ENCODE measurements around the gene UBASH3A. TPM values are rescaled to one million over a fixed set of nuclear protein-coding genes. Genes with fewer than 3 reads are reported as not detected.
A peak's percentile ranks its signal among the peaks of the same experiment; 100 is the strongest.

UBASH3A gene
- total and polyA plus RNA-seq, 8 donors, result 0.18 to 4.6 (median 0.31) TPM; not detected in 1

- Histone ChIP-seq H3K4me1 (peaks cover 0 to 7% (median 2%) of the 10 kb centered on the region in 4 donors), H3K4me3 (no peak overlapping the region), H3K36me3 (no peaks in the 10 kb centered on the region), H3K9me3 (no peaks in the 10 kb centered on the region), H3K27me3 (peaks cover 0 to 52% (median 0%) of the 10 kb centered on the region in 3 donors), H3K27ac (no peak overlapping the region)
- TF ChIP-seq POLR2A (IDR thresholded peaks at IDR 0.05), result no peak
- TF ChIP-seq POLR2AphosphoS5 (IDR thresholded peaks at IDR 0.05), result no peak
- TF ChIP-seq EP300 (IDR thresholded peaks at IDR 0.05), result no peak
- no peak for TF ChIP-seq CTCF (IDR thresholded peaks at IDR 0.05)
- WGBS, 5 donors, result 89 to 96% (median 93%) methylated on average over 8 of the region's 8 CpGs
- intact Hi-C loops (cut with DNase I; ENCODE audit: low total_unique reads), result no loop called here
- no peak for DNase-seq
Observed at GRCh38 chr21:42414066-42414465, 10.4 kb downstream of the UBASH3A start.

GRCh38 chr21:42414553-42414927, 10.8 kb downstream of the UBASH3A start:
- Histone ChIP-seq H3K4me1 (peaks cover 0 to 7% (median 2%) of the 10 kb centered on the region in 4 donors), H3K9me3 (no peaks in the 10 kb centered on the region), H3K27me3 (peaks cover 0 to 52% (median 0%) of the 10 kb centered on the region in 3 donors), H3K4me3 (no peak overlapping the region), H3K36me3 (no peaks in the 10 kb centered on the region), H3K27ac (no peak overlapping the region)
- TF ChIP-seq POLR2AphosphoS5 (IDR thresholded peaks at IDR 0.05) (no peak), POLR2A (IDR thresholded peaks at IDR 0.05) (no peak), EP300 (IDR thresholded peaks at IDR 0.05) (no peak), CTCF (IDR thresholded peaks at IDR 0.05) (no peak)
- no peak for DNase-seq
- 89 to 95% (median 92%) methylated on average over 7 to 8 of the region's 8 CpGs for WGBS, 5 donors
- intact Hi-C loops (cut with DNase I; ENCODE audit: low total_unique reads), result no loop called here

- Histone ChIP-seq H3K27ac (peak overlapping the region in 1 of 5 donors; percentile 26), H3K9me3 (no peaks in the 10 kb centered on the region), H3K4me1 (peaks cover 0 to 7% (median 2%) of the 10 kb centered on the region in 4 donors), H3K4me3 (no peak overlapping the region), H3K36me3 (no peaks in the 10 kb centered on the region), H3K27me3 (peaks cover 0 to 52% (median 0%) of the 10 kb centered on the region in 3 donors)
- intact Hi-C loops (cut with DNase I; ENCODE audit: low total_unique reads), result no loop called here
- TF ChIP-seq POLR2A (IDR thresholded peaks at IDR 0.05) (no peak), EP300 (IDR thresholded peaks at IDR 0.05) (no peak), CTCF (IDR thresholded peaks at IDR 0.05) (no peak), POLR2AphosphoS5 (IDR thresholded peaks at IDR 0.05) (no peak)
- DNase-seq, result peak; percentile 43 to 73
- WGBS, 5 donors, result 56 to 65% (median 65%) methylated on average over 24 to 27 of the region's 27 CpGs
Observed at GRCh38 chr21:42414928-42415769, 11.4 kb downstream of the UBASH3A start.

- TF ChIP-seq CTCF (IDR thresholded peaks at IDR 0.05) (no peak), POLR2A (IDR thresholded peaks at IDR 0.05) (no peak), POLR2AphosphoS5 (IDR thresholded peaks at IDR 0.05) (no peak), EP300 (IDR thresholded peaks at IDR 0.05) (no peak)
- no peak overlapping the region for H3K27ac ChIP-seq
- no peaks in the 10 kb centered on the region for H3K36me3 ChIP-seq
- no peak overlapping the region for H3K4me3 ChIP-seq
- H3K4me1 ChIP-seq, result no peaks in the 10 kb centered on the region
- H3K9me3 ChIP-seq, result no peaks in the 10 kb centered on the region
- intact Hi-C loops (cut with DNase I; ENCODE audit: low total_unique reads), result no loop called here
- DNase-seq, result no peak
- peaks cover 0 to 51% (median 0%) of the 10 kb centered on the region in 3 donors for H3K27me3 ChIP-seq
- WGBS, 5 donors, result 73 to 84% (median 82%) methylated on average over 6 of the region's 6 CpGs
Observed at GRCh38 chr21:42417533-42417932, 13.8 kb downstream of the UBASH3A start.
